Neural progenitor cell (in vitro differentiated cells): ENCODE results near the gene CDH26. TPM values are rescaled to one million over a fixed set of nuclear protein-coding genes. Genes with fewer than 3 reads are reported as not detected.

Source experiments
- DNase-seq: peaks from one replicate; pipeline ENCODE4 v3.0.0-alpha.2; 2016; ENCODE audit warnings: low spot score
- H2AFZ ChIP-seq: fragments of 200-600 bp; sonication (generic); replicated peaks from 2 replicates; pipeline ENCODE4 v1.6.1; 2016; ENCODE audit warnings: antibody characterized with exemption
- H3F3A ChIP-seq: fragments of 200-600 bp; sonication (generic); 2 replicates; pipeline ENCODE4 v1.6.1; 2016; ENCODE audit warnings: antibody characterized with exemption, low read depth
- H3K27ac ChIP-seq: fragments of 200-600 bp; sonication (generic); 2 replicates; pipeline ENCODE4 v1.5.1; 2016; ENCODE audit warnings: mild to moderate bottlenecking
- H3K27me3 ChIP-seq: fragments of 200-600 bp; sonication (generic); 2 replicates; pipeline ENCODE4 v1.6.1; 2016; ENCODE audit warnings: mild to moderate bottlenecking, moderate library complexity
- H3K36me3 ChIP-seq: fragments of 200-600 bp; sonication (generic); 2 replicates; pipeline ENCODE4 v1.5.1; 2016
- H3K4me1 ChIP-seq: fragments of 200-600 bp; sonication (generic); 2 replicates; pipeline ENCODE4 v1.6.1; 2016; ENCODE audit warnings: mixed run types
- H3K4me2 ChIP-seq: fragments of 200-600 bp; sonication (generic); 2 replicates; pipeline ENCODE4 v1.6.1; 2016
- H3K4me3 ChIP-seq: fragments of 200-600 bp; sonication (generic); 2 replicates; pipeline ENCODE4 v1.5.1; 2016
- H3K79me2 ChIP-seq: fragments of 200-600 bp; sonication (generic); 2 replicates; pipeline ENCODE4 v1.6.1; 2016; ENCODE audit warnings: low read depth
- H3K9ac ChIP-seq: fragments of 200-600 bp; sonication (generic); 2 replicates; pipeline ENCODE4 v1.6.1; 2016
- H3K9me3 ChIP-seq: fragments of 200-600 bp; sonication (generic); 2 replicates; pipeline ENCODE4 v1.5.1; 2016; ENCODE audit warnings: low read depth
- H4K20me1 ChIP-seq: fragments of 200-600 bp; sonication (generic); 2 replicates; pipeline ENCODE4 v1.6.1; 2016; ENCODE audit warnings: low read depth
- H3K27ac Mint-ChIP-seq: 3 replicates; pipeline ENCODE4 v1.8.0; 2021; ENCODE audit warnings: mixed read lengths
- H3K27me3 Mint-ChIP-seq: 2 replicates; pipeline ENCODE4 v1.8.0; 2022; ENCODE audit warnings: low read depth, mild to moderate bottlenecking, inconsistent platforms, moderate library complexity, mixed read lengths; ENCODE audit not compliant: insufficient read depth
- H3K36me3 Mint-ChIP-seq: 3 replicates; pipeline ENCODE4 v1.8.0; 2021; ENCODE audit warnings: mixed read lengths
- H3K4me1 Mint-ChIP-seq: 3 replicates; pipeline ENCODE4 v1.8.0; 2021; ENCODE audit warnings: mixed read lengths
- H3K4me3 Mint-ChIP-seq: 3 replicates; pipeline ENCODE4 v1.8.0; 2021; ENCODE audit warnings: mild to moderate bottlenecking, moderate library complexity, mixed read lengths
- H3K9me3 Mint-ChIP-seq: 3 replicates; pipeline ENCODE4 v1.8.0; 2020; ENCODE audit warnings: mixed read lengths
- EZH2 ChIP-seq: fragments of 200-600 bp; sonication (generic); IDR thresholded peaks from 2 replicates; pipeline ENCODE4 v1.6.1; 2017; ENCODE audit warnings: antibody characterized with exemption, mild to moderate bottlenecking, moderate library complexity
- EZH2phosphoT487 ChIP-seq: fragments of 200-600 bp; sonication (generic); IDR thresholded peaks from 2 replicates; pipeline ENCODE4 v1.6.1; 2017; ENCODE audit warnings: antibody characterized with exemption
- total RNA-seq: library from RNA; depleted of rRNA; stranded (reverse); fragments of >200 nt; gene quantifications from 2 replicates; pipeline ENCODE4 v1.2.3, GENCODE V29; 2015; ENCODE audit warnings: low replicate concordance
- TF ChIP-seq, protein P1 (sequence below): fragments of 200-600 bp; sonication (generic); IDR thresholded peaks from 2 replicates; pipeline ENCODE4 v1.5.1; 2017; ENCODE audit warnings: antibody characterized with exemption, mild to moderate bottlenecking

Gene CDH26
- total RNA-seq, 1 donor from 2014 or later: not detected

DNA sequence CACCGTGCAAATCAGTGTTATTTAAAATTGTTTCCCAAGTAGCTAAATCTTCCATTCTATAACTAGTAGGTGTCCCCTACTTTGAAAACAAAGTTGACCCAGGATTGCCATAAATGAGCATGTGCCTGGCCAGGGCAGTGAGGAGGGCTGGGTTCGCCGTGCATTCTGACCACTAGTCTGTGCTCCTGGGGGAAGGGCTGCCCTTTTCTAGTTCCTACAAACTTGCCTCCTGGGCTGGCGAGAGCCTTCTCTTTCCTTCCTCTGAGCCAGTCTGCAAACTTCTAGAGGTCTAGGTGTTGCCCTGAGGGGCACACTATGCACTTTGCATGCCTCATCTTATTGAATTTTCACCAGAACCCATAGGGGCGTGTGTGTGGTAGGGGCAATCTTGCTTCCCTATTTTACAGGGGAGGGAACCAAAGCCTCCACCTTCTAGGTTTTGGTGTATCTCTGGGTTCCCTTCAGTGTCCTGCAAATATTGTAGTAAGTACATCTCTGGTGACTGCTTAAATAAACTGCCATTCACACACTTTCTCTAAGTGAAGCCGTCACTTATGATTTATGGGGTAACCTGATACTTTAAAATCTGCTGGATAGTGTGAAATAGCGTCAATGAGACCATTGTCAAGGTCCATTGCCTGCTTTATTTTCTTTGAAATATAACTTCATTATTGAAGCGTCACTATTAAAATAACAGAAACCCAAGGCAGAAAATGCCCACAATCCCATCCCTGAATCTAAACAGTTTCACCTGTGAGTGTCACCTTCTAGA is 42.2 kb downstream of the CDH26 start:
- Histone ChIP-seq H3K9ac (no peak overlapping the region), H3F3A (no peaks in the 10 kb centered on the region), H3K4me1 (no peaks in the 10 kb centered on the region), H3K4me2 (no peak overlapping the region), H3K9me3 (no peaks in the 10 kb centered on the region), H3K79me2 (no peaks in the 10 kb centered on the region), H3K4me3 (no peak overlapping the region), H3K27ac (no peak overlapping the region), H3K36me3 (no peaks in the 10 kb centered on the region), H4K20me1 (no peaks in the 10 kb centered on the region), H2AFZ (no peak overlapping the region), H3K27me3 (no peaks in the 10 kb centered on the region)
- no peaks in the 10 kb centered on the region for H3K36me3 Mint-ChIP-seq
- H3K27me3 Mint-ChIP-seq: no peaks in the 10 kb centered on the region
- H3K9me3 Mint-ChIP-seq: no peaks in the 10 kb centered on the region
- TF ChIP-seq, protein P1, sequence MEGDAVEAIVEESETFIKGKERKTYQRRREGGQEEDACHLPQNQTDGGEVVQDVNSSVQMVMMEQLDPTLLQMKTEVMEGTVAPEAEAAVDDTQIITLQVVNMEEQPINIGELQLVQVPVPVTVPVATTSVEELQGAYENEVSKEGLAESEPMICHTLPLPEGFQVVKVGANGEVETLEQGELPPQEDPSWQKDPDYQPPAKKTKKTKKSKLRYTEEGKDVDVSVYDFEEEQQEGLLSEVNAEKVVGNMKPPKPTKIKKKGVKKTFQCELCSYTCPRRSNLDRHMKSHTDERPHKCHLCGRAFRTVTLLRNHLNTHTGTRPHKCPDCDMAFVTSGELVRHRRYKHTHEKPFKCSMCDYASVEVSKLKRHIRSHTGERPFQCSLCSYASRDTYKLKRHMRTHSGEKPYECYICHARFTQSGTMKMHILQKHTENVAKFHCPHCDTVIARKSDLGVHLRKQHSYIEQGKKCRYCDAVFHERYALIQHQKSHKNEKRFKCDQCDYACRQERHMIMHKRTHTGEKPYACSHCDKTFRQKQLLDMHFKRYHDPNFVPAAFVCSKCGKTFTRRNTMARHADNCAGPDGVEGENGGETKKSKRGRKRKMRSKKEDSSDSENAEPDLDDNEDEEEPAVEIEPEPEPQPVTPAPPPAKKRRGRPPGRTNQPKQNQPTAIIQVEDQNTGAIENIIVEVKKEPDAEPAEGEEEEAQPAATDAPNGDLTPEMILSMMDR: no peak
- no peak for TF ChIP-seq EZH2phosphoT487
- TF ChIP-seq EZH2: no peak
- no peak overlapping the region for H3K4me3 Mint-ChIP-seq
- H3K27ac Mint-ChIP-seq: peak overlapping the region; percentile 54
- peaks cover 9% of the 10 kb centered on the region for H3K4me1 Mint-ChIP-seq
- DNase-seq: no peak

DNA sequence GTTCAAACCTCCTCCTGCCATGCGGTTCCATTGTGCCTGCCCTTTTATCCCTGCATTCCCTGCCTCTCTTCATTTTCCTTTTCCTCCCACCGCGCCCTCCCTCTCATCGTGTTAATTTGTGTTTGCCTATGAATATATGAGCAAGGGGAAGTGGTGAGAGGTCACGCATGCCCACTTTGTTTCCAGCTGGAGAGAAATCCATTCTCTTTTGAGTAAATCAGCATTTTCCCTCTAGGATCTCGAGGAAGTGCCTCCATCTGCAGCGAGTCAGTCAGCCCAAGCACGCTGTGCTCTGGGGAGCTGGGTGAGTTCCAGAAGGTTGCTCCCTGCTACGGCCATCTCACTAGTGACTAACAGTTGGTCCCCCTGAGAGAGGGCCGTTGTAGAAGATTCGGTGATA is 42.9 kb downstream of the CDH26 start:
- no peak overlapping the region for H3K9ac ChIP-seq
- H4K20me1 ChIP-seq: no peaks in the 10 kb centered on the region
- H3K4me1 ChIP-seq: no peaks in the 10 kb centered on the region
- no peaks in the 10 kb centered on the region for H3K27me3 Mint-ChIP-seq
- no peaks in the 10 kb centered on the region for H3K27me3 ChIP-seq
- no peaks in the 10 kb centered on the region for H3K9me3 ChIP-seq
- DNase-seq: no peak
- H3K36me3 ChIP-seq: no peaks in the 10 kb centered on the region
- TF ChIP-seq EZH2 (no peak), EZH2phosphoT487 (no peak)
- TF ChIP-seq, protein P1: no peak
- H3K4me1 Mint-ChIP-seq: peaks cover 9% of the 10 kb centered on the region
- H3K4me3 ChIP-seq: no peak overlapping the region
- H3K4me2 ChIP-seq: no peak overlapping the region
- H3K79me2 ChIP-seq: no peaks in the 10 kb centered on the region
- no peaks in the 10 kb centered on the region for H3K9me3 Mint-ChIP-seq
- no peak overlapping the region for H3K4me3 Mint-ChIP-seq
- no peaks in the 10 kb centered on the region for H3F3A ChIP-seq
- peak overlapping the region; percentile 54 for H3K27ac Mint-ChIP-seq
- H2AFZ ChIP-seq: no peak overlapping the region
- H3K36me3 Mint-ChIP-seq: no peaks in the 10 kb centered on the region
- H3K27ac ChIP-seq: no peak overlapping the region

DNA sequence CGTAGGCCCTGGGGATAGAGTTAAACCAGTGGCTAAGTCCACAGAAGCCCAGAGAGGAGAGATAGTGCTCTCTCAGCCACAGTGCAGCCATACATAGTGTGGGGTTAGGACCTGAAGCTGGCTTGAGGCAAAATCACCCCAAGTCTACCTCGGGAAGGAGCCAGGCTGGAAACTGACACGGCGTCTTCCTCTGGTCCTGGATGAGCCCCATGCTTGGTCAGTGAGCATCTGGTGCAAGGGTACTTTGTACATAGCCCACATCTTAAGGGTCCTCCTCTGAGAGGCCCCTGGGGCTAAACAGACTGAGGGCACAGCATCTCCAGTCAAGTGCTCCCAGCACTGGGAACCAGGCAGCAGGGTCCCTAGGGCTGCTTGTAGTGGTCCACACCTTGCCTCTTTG is 45.6 kb downstream of the CDH26 start:
- H3K9ac ChIP-seq: no peak overlapping the region
- H3K9me3 Mint-ChIP-seq: no peaks in the 10 kb centered on the region
- H3K27me3 ChIP-seq: no peaks in the 10 kb centered on the region
- H3K79me2 ChIP-seq: no peaks in the 10 kb centered on the region
- H2AFZ ChIP-seq: no peak overlapping the region
- H3K36me3 ChIP-seq: no peaks in the 10 kb centered on the region
- H3K27ac Mint-ChIP-seq: no peak overlapping the region
- H3K4me3 Mint-ChIP-seq: no peak overlapping the region
- DNase-seq: no peak
- H3F3A ChIP-seq: no peaks in the 10 kb centered on the region
- peaks cover 2% of the 10 kb centered on the region for H3K27me3 Mint-ChIP-seq
- no peak overlapping the region for H3K4me2 ChIP-seq
- H3K4me3 ChIP-seq: no peak overlapping the region
- peaks cover 9% of the 10 kb centered on the region for H3K4me1 Mint-ChIP-seq
- H3K9me3 ChIP-seq: no peaks in the 10 kb centered on the region
- no peaks in the 10 kb centered on the region for H3K36me3 Mint-ChIP-seq
- H3K4me1 ChIP-seq: no peaks in the 10 kb centered on the region
- no peaks in the 10 kb centered on the region for H4K20me1 ChIP-seq
- TF ChIP-seq, protein P1: no peak
- TF ChIP-seq EZH2phosphoT487 (no peak), EZH2 (no peak)
- H3K27ac ChIP-seq: no peak overlapping the region
